ENCODE measurements around the gene STS. TPM values are rescaled to one million over a fixed set of nuclear protein-coding genes. Genes with fewer than 3 reads are reported as not detected.
A peak's percentile ranks its signal among the peaks of the same experiment; 100 is the strongest.

The STS gene
- total RNA-seq, 1 donor from 2014 or later, result 6.9 TPM

- no peak for TF ChIP-seq CTCF (conservative IDR thresholded peaks at IDR 0.05)
- no peak for DNase-seq (ENCODE audit: low read depth, low spot score)
- H3K4me1 Mint-ChIP-seq, result peaks cover 18% of the 10 kb centered on the region
- H3K9me3 Mint-ChIP-seq, result no peaks in the 10 kb centered on the region
- H3K27me3 Mint-ChIP-seq (ENCODE audit: low read depth), result peaks cover 10% of the 10 kb centered on the region
- no peak overlapping the region for H3K4me3 Mint-ChIP-seq
- H3K27ac Mint-ChIP-seq (ENCODE audit: unreplicated experiment), result no peak overlapping the region
- no peaks in the 10 kb centered on the region for H3K36me3 Mint-ChIP-seq (ENCODE audit: low read depth)
These were observed 7.7 kb downstream of the STS start for GRCh38 chrX:7155163-7155562.

GRCh38 chrX:7156879-7157278 is 9.4 kb downstream of the STS start:
- TF ChIP-seq CTCF (conservative IDR thresholded peaks at IDR 0.05), result no peak
- Mint-ChIP-seq H3K4me1 (peaks cover 18% of the 10 kb centered on the region), H3K4me3 (no peak overlapping the region), H3K9me3 (no peaks in the 10 kb centered on the region), H3K27ac (ENCODE audit: unreplicated experiment) (peak overlapping the region; percentile 31), H3K36me3 (ENCODE audit: low read depth) (no peaks in the 10 kb centered on the region), H3K27me3 (ENCODE audit: low read depth) (peaks cover 10% of the 10 kb centered on the region)
- DNase-seq (ENCODE audit: low read depth, low spot score), result no peak

GRCh38 chrX:7158468-7158990 is 11.0 kb downstream of the STS start:
- Mint-ChIP-seq H3K4me1 (peaks cover 18% of the 10 kb centered on the region), H3K27ac (ENCODE audit: unreplicated experiment) (no peak overlapping the region), H3K4me3 (no peak overlapping the region), H3K36me3 (ENCODE audit: low read depth) (no peaks in the 10 kb centered on the region), H3K27me3 (ENCODE audit: low read depth) (peaks cover 10% of the 10 kb centered on the region), H3K9me3 (no peaks in the 10 kb centered on the region)
- no peak for DNase-seq (ENCODE audit: low read depth, low spot score)
- TF ChIP-seq CTCF (conservative IDR thresholded peaks at IDR 0.05), result no peak

- no peak for DNase-seq (ENCODE audit: low read depth, low spot score)
- Mint-ChIP-seq H3K27ac (ENCODE audit: unreplicated experiment) (no peak overlapping the region), H3K9me3 (no peaks in the 10 kb centered on the region)
These were observed 11.8 kb downstream of the STS start for GRCh38 chrX:7159149-7159861.

GRCh38 chrX:7163146-7163677 is 15.7 kb downstream of the STS start:
- H3K4me3 Mint-ChIP-seq, result no peak overlapping the region
- DNase-seq (ENCODE audit: low read depth, low spot score), result no peak
- no peak for TF ChIP-seq CTCF (conservative IDR thresholded peaks at IDR 0.05)
- H3K4me1 Mint-ChIP-seq, result peaks cover 9% of the 10 kb centered on the region
- H3K27me3 Mint-ChIP-seq (ENCODE audit: low read depth), result no peaks in the 10 kb centered on the region
- H3K36me3 Mint-ChIP-seq (ENCODE audit: low read depth), result no peaks in the 10 kb centered on the region
- H3K9me3 Mint-ChIP-seq, result no peaks in the 10 kb centered on the region
- H3K27ac Mint-ChIP-seq (ENCODE audit: unreplicated experiment), result no peak overlapping the region

More at GRCh38 chrX:7159149-7159861, 11.8 kb downstream of the STS start:
- Mint-ChIP-seq H3K36me3 (ENCODE audit: low read depth) (no peaks in the 10 kb centered on the region), H3K27me3 (ENCODE audit: low read depth) (peaks cover 2% of the 10 kb centered on the region), H3K4me1 (peaks cover 11% of the 10 kb centered on the region), H3K4me3 (no peak overlapping the region)
- TF ChIP-seq CTCF (conservative IDR thresholded peaks at IDR 0.05), result no peak
